ENCODE measurements around the gene NAPA.

- TF ChIP-seq EZH2 (IDR thresholded peaks at IDR 0.05; ENCODE audit: borderline replicate concordance, control insufficient read depth, low read depth, low read length) = no peak
- no peak for TF ChIP-seq KAT2A (conservative IDR thresholded peaks at IDR 0.05; ENCODE audit: control insufficient read depth, low read depth, low read length)
- no peak for TF ChIP-seq CTCF (IDR thresholded peaks at IDR 0.05 in 2 of 3, conservative IDR thresholded peaks at IDR 0.05 in 1 of 3; ENCODE audit: control insufficient read depth in 2 of 3, extremely low read depth in 1 of 3, insufficient read depth in 1 of 3, low read depth in 3 of 3, low read length in 3 of 3)
- TF ChIP-seq CUX1 (IDR thresholded peaks at IDR 0.05; ENCODE audit: insufficient replicate concordance, low read depth, low read length) = no peak
- no peak for TF ChIP-seq SMC3 (IDR thresholded peaks at IDR 0.05; ENCODE audit: borderline replicate concordance, low read length)
Observed at GRCh38 chr19:47503826-47504150, 11.1 kb downstream of the NAPA start.

All from GM12878 (cell line).